GM19035 (cell line): Measurements from ENCODE around the gene IER5L.
"Not testable (repeated sequence)": the region's sequence is repeated elsewhere in the genome, so short reads cannot be mapped to it uniquely, and the experiment has no call there.

Experiments used
- ATAC-seq: cut with Tn5 transposase; IDR thresholded peaks from one replicate; pipeline ENCODE4 v1.9.1; 2021; ENCODE audit not compliant: unreplicated experiment

IER5L gene

GRCh38 chr9:129163198-129163670 is 14.8 kb downstream of the IER5L start:
- ATAC-seq, result not testable (repeated sequence)

DNA sequence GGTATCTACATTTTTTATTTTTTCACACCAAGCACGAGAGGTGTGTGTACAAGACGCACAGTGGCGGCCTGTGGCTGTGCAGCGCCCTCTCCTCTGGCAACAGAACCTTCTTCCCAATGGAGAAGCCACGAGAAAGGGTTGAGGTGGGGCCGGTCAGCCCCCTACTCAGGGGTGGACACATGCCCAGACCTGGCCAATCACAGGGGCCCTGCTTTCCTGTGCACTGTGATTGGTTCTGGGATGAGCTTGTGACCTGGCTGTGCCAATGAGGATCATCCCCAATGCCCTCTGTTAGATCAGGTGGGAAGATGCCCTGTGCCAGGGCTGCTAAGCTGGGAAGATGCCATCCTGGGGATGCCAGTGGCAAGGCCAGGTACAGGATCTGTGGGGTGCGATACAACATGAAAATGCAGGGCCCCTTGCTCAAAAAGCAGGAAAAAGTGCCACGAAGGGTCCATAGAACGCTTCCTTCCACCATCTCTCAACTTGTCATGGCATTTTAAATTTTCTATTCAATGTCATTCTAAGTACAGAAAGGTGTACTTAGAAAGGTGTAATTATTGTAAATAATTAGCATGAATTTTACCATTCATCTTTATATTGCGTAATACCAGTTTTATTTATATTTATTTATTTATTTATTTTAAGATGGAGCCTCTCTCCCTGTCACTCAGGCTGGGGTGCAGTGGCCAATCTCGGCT is 15.4 kb downstream of the IER5L start:
- no peak for ATAC-seq

GRCh38 chr9:129161534-129161837 is 16.6 kb downstream of the IER5L start:
- ATAC-seq, result no peak

DNA sequence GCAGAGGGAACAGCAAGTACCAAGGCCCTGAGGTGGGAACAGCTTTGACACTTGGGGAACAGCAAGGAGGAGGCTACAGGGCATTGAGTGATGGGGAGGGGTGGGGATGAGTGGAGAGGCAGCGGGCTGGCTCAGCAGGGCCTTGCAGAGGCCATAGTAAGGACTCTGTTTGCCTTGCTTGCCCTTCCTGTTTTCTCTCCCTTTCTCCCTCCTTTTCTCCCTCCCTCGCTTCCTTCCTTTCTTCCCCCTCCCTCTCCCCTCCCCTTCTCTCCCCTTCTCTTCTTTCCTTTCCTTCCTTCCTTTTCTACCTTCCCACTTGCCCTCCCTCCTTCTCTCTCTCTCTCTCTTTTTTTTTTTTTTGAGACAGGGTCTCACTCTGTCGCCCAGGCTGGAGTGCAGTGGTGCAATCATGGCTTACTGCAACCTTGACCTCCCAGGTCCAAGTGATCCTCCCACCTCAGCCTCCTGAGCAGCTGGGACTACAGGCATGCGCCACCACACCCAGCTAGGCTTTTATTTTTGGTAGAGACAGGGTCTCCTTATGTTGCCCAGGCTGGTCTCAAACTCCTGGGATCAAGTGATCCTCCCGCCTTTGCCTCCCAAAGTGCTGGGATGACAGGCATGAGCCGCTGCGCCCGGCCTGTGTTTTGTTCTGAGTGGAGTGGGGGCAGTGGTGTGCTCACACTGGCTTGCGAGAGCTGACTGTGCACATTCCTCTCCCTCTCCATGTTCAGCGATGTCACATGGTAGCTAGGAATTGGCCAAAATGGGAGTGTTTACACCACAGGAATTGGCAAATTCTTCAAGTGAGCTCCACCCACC is 17.1 kb downstream of the IER5L start:
- ATAC-seq, result no peak

- no peak for ATAC-seq
Observed at GRCh38 chr9:129156163-129156562, 21.9 kb downstream of the IER5L start.

DNA sequence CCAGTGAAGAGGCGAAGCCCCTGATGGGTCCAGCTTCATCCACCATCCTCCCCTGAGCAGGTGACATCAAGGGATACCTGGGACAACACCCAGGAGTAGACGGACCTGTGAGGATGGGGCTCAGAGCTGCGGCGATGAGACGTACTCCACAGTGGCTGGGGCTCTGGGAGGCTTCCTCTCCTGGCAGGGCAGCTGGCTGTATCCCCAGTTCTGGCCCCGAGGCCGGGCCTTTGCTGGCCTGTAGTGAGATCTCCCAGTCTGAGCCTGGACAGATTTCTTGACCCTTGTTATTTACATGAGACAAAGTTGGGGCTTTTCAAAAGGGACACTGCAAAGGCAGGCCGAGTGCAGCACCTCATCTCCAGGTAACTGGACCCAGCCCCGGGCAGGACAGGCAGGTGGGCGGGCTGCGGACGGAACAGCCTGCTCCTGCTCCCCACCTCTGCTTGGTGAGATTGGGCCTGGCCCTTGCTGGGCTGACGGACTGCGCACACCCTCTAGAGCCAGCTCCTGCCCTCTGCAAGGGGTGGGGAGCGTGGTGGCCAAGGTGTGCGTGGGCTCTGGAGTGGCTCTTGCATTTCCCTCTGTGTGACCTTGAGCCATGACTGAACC is 23.1 kb downstream of the IER5L start:
- ATAC-seq, result no peak

- ATAC-seq, result no peak
Observed at GRCh38 chr9:129151469-129151868, 26.6 kb downstream of the IER5L start.

GRCh38 chr9:129150672-129151211 is 27.3 kb downstream of the IER5L start:
- ATAC-seq, result no peak

DNA sequence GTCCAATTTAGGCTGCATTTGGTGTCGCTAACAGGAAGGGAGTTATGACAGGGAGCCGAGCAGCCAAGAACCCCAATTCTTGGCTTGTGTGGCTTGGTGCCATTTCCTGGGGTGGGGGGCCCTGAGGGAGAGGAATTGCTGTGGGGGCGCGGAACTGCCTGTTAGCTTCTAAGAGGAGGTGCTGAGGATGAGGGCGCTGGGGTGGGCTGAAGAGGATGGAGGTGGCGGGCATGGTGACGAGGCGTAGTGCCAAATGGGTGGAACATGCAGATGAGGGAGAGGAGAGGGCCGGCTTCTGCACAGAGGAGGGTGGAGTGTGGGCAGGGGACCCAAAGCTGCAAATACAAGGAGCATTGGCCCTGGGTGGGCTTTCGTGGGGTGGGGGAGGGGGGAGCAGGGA is 27.9 kb downstream of the IER5L start:
- no peak for ATAC-seq

DNA sequence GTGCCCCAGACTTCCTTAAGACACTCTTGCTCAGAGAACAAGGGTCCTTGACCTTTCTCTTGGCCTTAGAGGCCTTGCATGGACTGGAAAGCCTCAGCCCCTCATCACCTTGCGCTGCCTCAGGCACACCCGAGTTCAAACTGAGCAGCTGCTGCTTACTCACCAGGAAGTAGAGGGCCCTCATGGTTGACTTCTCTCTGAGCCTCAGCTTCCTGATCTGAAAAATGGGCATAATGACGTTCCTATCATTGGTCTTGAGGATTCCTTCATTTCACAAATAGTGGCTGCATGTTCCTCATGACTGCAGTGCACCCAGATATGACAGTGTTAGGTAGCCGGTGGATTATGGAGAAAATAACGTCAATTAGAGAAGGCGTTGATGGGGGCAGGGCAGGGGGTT is 28.6 kb downstream of the IER5L start:
- no peak for ATAC-seq

GRCh38 chr9:129148463-129149204 is 29.4 kb downstream of the IER5L start:
- ATAC-seq, result no peak

- ATAC-seq, result no peak
Observed at GRCh38 chr9:129146441-129146941, 31.6 kb downstream of the IER5L start.

DNA sequence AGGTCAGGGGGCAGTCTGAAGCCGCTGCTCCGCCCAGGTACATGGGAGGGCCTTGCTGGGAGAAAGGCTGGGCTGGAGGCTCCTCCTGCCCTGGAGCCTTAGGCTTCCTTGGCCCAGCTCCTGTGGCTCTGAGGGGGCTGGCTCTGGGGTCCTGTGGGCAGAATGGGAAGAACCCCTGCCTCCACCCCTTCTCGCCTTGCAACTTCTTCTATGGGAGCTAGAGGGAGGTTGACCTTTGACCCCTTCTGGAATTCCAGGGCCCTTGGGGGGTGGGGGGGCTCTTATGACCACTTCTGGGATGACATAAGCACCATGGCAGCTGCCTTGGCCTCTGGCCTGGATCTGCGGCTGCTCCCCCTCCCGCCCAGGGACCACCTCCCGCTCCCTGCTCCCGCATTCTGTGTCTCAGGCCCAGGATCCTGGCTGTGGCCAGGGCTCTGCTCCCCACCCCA is 32.2 kb downstream of the IER5L start:
- ATAC-seq, result no peak

DNA sequence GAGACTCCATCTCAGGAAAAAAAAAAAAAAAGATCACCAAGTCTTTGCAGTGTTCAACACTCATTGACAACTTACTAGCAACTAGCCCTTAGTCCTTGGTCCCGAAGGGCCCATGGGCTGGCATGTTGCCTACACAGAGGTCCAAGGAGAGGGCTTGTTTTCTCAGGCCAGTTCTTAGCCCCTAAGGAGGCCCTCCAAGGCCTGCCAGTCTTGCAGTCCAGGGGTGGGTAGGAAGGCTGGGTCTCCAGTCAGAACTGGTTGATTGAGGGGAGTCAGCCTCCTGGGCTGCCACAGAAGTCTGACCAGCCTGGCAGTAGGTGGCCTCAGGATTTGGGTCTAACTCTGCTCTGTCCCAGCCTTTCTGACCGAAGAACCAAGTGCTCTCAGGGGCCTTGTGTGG is 32.7 kb downstream of the IER5L start:
- no peak for ATAC-seq

DNA sequence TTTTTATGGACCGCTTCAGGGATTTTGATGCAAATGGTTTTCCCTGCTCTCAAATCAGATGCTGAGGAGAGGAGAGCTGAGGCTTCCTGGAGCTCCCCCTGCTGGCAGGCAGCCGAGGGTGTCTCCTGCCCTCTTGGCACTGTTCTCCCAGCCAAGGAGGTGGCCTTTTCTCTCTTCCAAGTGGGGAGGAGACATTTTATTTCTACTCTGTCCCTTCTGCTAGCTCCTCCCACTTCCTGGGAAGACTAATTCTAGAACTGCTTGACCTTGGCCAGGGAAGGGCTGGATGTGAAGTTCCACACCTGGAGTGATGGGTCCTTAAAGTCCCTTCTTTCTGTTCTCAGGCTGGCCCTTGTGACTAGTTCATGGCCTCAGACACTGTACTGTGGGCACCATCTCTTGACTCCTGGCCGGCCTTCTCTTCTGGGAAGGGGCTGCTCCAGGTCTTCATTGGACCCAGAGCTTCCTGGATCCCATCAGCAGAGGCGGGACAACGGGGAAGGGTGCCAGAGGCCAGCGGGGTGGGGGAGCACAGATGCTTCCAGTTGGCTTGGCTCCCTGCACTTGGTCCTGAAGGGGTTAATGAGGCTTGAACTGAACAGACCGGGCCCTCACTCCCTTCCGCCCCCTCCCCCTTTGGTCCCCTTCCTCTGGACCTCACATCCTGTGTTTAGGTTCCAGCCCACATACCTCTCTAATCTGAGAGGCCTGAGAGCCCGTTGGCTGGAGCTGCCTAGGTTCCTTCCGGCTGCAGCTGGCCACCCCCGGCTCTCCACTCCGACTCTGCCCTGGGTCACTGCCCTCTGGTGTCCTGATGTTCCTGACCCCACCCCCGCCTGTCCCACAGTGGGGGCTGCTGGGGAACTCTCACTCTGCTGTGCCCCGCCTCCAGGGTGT is 34.8 kb downstream of the IER5L start:
- ATAC-seq, result no peak

- no peak for ATAC-seq
Observed at GRCh38 chr9:129142138-129142935, 35.7 kb downstream of the IER5L start.

DNA sequence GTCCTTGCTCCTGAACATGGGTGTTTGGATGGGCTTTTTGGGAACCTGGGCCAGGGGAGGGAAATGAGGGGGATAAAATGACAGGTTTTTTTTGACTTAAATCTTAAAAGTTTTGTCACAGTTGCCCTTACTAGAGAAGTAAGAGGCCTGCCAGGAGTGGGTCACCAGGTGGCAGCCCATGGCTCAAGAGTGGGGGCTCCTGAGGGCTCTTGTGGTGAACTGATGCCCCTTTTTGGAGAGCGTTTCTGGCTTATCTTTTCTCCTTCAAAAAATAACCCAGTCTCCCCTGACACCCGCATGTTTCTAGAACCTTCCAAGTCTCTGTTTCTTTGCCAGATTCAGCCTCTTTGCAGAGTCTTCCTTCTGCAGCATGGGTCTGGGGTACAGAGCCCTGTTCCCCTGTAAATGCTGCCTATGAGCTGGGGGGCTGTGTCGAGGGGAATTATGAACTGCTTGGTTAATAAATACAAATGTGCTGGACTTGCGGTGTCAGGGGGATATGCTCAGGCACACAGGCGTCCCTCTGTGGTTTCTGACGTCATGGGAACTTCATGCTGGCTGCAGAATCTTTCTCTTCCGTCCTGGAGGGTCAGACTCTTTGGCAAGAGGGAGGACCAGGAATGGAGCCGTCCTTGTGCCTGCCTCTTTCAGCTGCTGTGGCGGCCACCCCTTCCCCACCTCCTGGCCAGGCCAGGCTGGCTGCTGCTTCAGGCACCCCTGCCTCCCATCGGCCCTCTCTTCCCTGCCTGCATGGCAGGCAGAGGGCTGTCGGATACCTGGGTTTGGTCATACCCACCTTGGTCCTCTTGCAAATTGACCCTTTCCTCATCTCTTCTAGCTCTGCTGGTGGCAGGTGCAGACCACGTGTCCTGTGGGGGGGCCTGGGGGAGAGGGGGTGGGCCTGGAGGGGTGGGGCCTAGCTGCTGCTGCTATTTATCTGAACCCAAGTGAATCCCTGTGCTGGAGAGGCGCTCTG is 36.7 kb downstream of the IER5L start:
- ATAC-seq, result no peak
